Kidney epithelial cell (primary cell): ENCODE results near the gene FAM163B. TPM values are rescaled to one million over a fixed set of nuclear protein-coding genes. Genes with fewer than 3 reads are reported as not detected.

Experiments
- DNase-seq: peaks from one replicate; pipeline ENCODE4 v3.0.0-alpha.2; 2010; ENCODE audit warnings: low read depth
- H3K27me3 ChIP-seq: 2 replicates; pipeline ENCODE4 v1.6.0; 2011; ENCODE audit warnings: low read length; ENCODE audit not compliant: control insufficient read depth, insufficient read depth
- H3K36me3 ChIP-seq: 2 replicates; pipeline ENCODE4 v1.5.1; 2011; ENCODE audit warnings: low read length; ENCODE audit not compliant: control insufficient read depth, insufficient read depth
- H3K4me3 ChIP-seq: 2 replicates; pipeline ENCODE4 v1.5.1; 2011; ENCODE audit warnings: low read depth, mild to moderate bottlenecking, control low read depth, low read length
- total RNA-seq: library from RNA; depleted of rRNA; stranded (reverse); fragments of >200 nt; gene quantifications from 2 replicates; pipeline ENCODE4 v1.2.3, GENCODE V29; 2015
- TF ChIP-seq, protein P1 (sequence below): IDR thresholded peaks from 2 replicates; pipeline ENCODE4 v1.5.1; 2011; ENCODE audit warnings: mild to moderate bottlenecking, moderate library complexity, low read length, control low read depth, inconsistent platforms; ENCODE audit not compliant: insufficient read depth, poor library complexity, severe bottlenecking

Gene FAM163B
- total RNA-seq, 1 donor from 2014 or later: not detected

DNA sequence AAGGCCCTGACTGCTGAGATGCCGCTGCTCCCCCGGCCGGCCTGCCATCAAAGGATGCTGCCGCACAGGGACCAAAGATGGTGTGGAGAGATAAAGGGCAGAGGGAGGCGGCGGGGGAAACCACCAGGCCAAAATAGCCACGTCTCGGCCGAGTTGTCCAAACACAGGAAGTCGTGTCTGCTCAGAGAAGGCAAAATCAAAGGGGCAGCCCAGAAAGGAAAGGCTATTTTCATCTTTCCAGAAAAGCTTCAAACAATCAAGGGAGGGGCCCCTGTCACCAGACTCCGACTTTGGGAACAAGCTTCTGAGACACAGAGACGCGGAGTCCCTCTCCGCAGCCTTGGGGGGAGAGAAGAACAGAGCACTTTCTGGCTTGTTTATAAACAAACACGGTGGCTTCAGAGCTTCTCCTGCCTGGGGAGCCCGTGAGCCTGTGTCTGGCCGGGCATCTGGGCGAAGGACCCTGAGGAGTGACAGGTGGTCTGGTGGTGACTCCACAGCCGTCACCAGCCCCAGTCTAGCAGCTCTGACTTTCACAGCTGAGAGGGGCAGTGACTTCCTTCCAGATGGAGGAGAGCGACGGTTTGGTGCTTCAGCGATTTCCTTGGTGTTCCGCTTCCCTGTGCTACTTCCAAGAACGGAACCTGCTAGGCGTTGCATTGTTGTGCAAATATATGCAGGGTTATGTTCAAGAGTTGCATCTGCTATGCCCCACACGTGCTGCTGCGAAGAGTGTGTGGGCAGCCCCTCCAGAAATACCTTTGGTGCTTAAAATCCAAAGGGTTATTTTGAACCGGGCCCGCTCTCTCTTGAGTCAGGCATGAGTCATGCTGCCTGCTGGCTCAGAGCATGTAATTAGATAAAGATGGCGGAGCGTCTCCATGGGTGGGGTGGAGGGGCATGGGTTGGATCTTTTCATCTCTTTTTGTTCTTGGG is 50.7 kb downstream of the FAM163B start:
- Histone ChIP-seq H3K27me3 (peaks cover 3% of the 10 kb centered on the region), H3K4me3 (no peak overlapping the region), H3K36me3 (no peaks in the 10 kb centered on the region)
- TF ChIP-seq, protein P1, sequence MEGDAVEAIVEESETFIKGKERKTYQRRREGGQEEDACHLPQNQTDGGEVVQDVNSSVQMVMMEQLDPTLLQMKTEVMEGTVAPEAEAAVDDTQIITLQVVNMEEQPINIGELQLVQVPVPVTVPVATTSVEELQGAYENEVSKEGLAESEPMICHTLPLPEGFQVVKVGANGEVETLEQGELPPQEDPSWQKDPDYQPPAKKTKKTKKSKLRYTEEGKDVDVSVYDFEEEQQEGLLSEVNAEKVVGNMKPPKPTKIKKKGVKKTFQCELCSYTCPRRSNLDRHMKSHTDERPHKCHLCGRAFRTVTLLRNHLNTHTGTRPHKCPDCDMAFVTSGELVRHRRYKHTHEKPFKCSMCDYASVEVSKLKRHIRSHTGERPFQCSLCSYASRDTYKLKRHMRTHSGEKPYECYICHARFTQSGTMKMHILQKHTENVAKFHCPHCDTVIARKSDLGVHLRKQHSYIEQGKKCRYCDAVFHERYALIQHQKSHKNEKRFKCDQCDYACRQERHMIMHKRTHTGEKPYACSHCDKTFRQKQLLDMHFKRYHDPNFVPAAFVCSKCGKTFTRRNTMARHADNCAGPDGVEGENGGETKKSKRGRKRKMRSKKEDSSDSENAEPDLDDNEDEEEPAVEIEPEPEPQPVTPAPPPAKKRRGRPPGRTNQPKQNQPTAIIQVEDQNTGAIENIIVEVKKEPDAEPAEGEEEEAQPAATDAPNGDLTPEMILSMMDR: no peak
- no peak for DNase-seq

DNA sequence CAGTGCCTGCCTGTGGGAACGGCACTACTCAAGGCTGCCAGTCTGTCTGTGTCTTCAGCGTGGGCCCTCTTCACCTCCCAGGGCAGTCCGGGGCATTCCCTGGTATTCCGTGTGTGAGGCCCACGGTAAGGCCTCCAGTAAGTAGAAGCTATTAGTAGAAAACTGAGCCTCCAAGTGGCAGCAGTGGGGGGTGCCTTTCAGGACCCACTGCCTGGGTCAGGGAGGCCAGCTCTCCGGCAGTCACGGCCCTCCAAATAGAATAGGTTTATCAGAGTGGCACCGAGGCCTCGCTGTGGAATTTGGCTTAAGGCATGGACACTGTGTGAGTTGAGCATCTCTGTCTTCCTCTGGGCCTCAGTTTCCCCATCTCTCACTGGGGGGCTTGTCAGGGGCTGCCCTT is 51.6 kb downstream of the FAM163B start:
- Histone ChIP-seq H3K27me3 (no peaks in the 10 kb centered on the region), H3K4me3 (no peak overlapping the region), H3K36me3 (no peaks in the 10 kb centered on the region)
- no peak for DNase-seq
- TF ChIP-seq, protein P1: no peak

DNA sequence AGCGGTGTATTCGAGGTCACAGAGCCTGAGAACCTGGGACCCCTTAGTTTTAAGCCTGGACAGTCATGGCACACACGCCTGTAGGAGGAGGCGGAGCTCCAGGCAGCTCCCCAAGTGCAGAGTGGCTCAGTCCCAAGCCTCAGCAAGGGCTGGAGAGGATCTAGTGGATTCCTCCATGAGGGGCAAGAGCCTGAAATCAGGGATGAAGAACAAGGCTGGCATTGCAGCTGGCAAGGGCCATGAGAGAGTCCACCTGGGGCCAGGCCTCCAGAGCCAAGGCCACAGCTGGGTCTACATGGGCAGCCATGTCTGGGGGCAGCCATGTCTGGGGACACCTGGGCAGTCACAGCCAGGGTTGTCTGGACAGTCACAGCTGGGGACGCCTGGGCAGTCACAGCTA is 52.8 kb downstream of the FAM163B start:
- Histone ChIP-seq H3K4me3 (no peak overlapping the region), H3K27me3 (peaks cover 2% of the 10 kb centered on the region), H3K36me3 (no peaks in the 10 kb centered on the region)
- TF ChIP-seq, protein P1: no peak
- DNase-seq: no peak

DNA sequence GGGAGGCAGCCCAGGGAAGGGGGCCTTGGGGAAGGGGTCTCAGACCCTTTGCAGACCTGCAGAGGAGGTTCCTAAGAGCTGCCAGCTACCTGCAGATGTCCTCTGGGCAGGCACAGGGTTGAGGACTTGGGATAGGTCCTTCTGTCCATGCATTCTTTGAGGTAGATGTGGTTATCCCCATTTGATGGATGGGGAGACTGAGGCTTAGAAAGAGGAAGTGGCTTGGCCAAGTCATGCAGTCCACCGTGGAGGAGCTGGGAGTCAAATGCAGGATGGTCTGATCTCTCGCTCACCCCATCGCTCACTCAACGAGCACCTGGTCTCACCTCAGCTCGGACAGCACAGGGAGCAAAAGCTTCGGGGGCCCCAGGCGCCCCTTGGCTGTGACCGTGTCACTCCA is 54.5 kb downstream of the FAM163B start:
- H3K27me3 ChIP-seq: peaks cover 2% of the 10 kb centered on the region
- TF ChIP-seq, protein P1: no peak
- DNase-seq: no peak
- no peak overlapping the region for H3K4me3 ChIP-seq
- no peaks in the 10 kb centered on the region for H3K36me3 ChIP-seq

DNA sequence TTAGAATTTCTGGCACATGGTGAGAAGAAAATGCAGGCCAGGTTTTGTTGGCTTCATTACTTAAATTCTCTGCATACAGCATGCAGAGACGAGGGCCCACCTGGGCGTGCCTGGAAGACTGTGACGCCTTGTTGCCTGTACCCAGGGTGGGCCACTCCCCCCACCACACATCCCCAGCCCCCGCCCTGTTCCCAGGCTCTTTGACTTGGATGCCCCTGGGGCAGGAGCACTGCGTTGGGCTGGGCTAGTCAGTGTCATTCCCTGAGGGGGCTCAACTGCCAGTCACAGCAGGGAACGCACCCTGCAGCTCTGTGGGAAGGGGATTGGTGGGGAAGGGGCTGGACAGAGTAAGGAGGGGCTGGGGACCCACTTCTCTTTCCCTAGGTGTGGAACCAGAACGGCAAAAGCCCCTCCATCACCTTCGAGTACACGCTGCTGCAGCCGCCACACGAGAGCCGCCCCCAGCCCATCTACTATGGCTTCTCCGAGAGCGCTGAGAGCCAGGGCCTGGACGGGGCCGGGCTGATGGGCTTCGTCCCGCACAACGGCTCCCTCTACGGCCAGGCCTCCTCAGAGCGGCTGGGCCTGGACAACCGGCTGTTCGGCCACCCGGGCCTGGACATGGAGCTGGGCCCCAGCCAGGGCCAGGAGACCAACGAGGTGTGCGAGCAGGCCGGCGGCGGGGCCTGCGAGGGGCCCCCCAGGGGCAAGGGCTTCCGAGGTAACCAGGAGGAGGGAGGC is 55.0 kb downstream of the FAM163B start:
- DNase-seq: no peak
- H3K4me3 ChIP-seq: no peak overlapping the region
- TF ChIP-seq, protein P1: no peak
- H3K36me3 ChIP-seq: no peaks in the 10 kb centered on the region
- H3K27me3 ChIP-seq: peaks cover 2% of the 10 kb centered on the region
